H1 (cell line): Measurements from ENCODE around the gene ILKAP. TPM values are rescaled to one million over a fixed set of nuclear protein-coding genes. Genes with fewer than 3 reads are reported as not detected.

Source experiments
- CTCF ChIA-PET: fragments of 300-600 bp; sonication (Branson Sonifier 250); formaldehyde crosslinking; loops from one replicate; lab custom pipeline; 2021; ENCODE audit not compliant: partially characterized antibody; lab: Charles Lee
- POLR2A ChIA-PET: fragments of 300-600 bp; sonication (Branson Sonifier 250); formaldehyde crosslinking; loops from one replicate; lab custom pipeline; 2021; ENCODE audit warnings: inconsistent platforms; ENCODE audit not compliant: partially characterized antibody; lab: Charles Lee
- DNase-seq, 2 experiments: peaks; one replicate each; pipeline versions ENCODE4 v3.0.0 to v3.0.0-alpha.2; 2010 to 2022; ENCODE audit warnings: low spot score in 2 of 2, low read depth in 1 of 2, mixed read lengths in 1 of 2
- FAIRE-seq: peaks from 2 replicates; lab custom pipeline; 2011; peaks lifted over from hg19 to GRCh38; lab: Jason Lieb, UNC
- H2AFZ ChIP-seq: 2 replicates; pipeline ENCODE4 v1.8.1; 2012; ENCODE audit warnings: low read length, inconsistent platforms
- H2AK5ac ChIP-seq: 2 replicates; pipeline ENCODE4 v1.6.1; 2013; ENCODE audit warnings: low read depth, low read length
- H2BK120ac ChIP-seq: replicated peaks from 2 replicates; pipeline ENCODE3; 2013; ENCODE audit warnings: low read depth, low read length, inconsistent platforms
- H2BK12ac ChIP-seq: 2 replicates; pipeline ENCODE4 v1.6.1; 2013; ENCODE audit warnings: low read depth, low read length
- H2BK15ac ChIP-seq: 2 replicates; pipeline ENCODE4 v1.6.1; 2013; ENCODE audit warnings: low read length
- H2BK20ac ChIP-seq: 2 replicates; pipeline ENCODE4 v1.6.1; 2013; ENCODE audit warnings: low read length
- H2BK5ac ChIP-seq: 2 replicates; pipeline ENCODE4 v1.6.1; 2013; ENCODE audit warnings: low read depth, low read length
- H3K14ac ChIP-seq: 2 replicates; pipeline ENCODE4 v1.6.1; 2013; ENCODE audit warnings: inconsistent platforms; ENCODE audit not compliant: insufficient read length
- H3K18ac ChIP-seq: 2 replicates; pipeline ENCODE4 v1.6.1; 2013; ENCODE audit warnings: low read length; ENCODE audit errors: extremely low read depth
- H3K23ac ChIP-seq: 2 replicates; pipeline ENCODE4 v1.6.1; 2013; ENCODE audit warnings: inconsistent platforms; ENCODE audit not compliant: insufficient read length
- H3K23me2 ChIP-seq: 2 replicates; pipeline ENCODE4 v1.6.1; 2013; ENCODE audit warnings: low read depth, low read length
- H3K27ac ChIP-seq: 2 replicates; pipeline ENCODE4 v1.6.1; 2011; ENCODE audit warnings: low read depth, low read length, inconsistent platforms
- H3K27me3 ChIP-seq, 4 experiments: replicated peaks in 1 of 4; 1 replicate in 1 of 4; 2 replicates in 3 of 4; pipeline versions ENCODE4 v1.6.1 to v1.8.1; 2011 to 2013; ENCODE audit warnings: low read length in 3 of 4, mild to moderate bottlenecking in 3 of 4, inconsistent platforms in 2 of 4, mixed read lengths in 2 of 4, moderate library complexity in 1 of 4; ENCODE audit not compliant: control insufficient read depth in 3 of 4, insufficient read depth in 3 of 4; ENCODE audit errors: extremely low read depth in 1 of 4
- H3K36me3 ChIP-seq, 4 experiments: 2 replicates each; pipeline versions ENCODE4 v1.6.1 to v1.8.1; 2011 to 2013; ENCODE audit warnings: mild to moderate bottlenecking in 4 of 4, low read length in 3 of 4, moderate library complexity in 2 of 4, control low read depth in 1 of 4, inconsistent platforms in 1 of 4; ENCODE audit not compliant: insufficient read depth in 4 of 4, control insufficient read depth in 2 of 4
- H3K4ac ChIP-seq: replicated peaks from 2 replicates; pipeline ENCODE3; 2013; ENCODE audit warnings: low read length, low read depth, mixed read lengths, inconsistent platforms; ENCODE audit not compliant: insufficient read length
- H3K4me1 ChIP-seq, 4 experiments: replicated peaks in 1 of 4; 1 replicate in 1 of 4; 2 replicates in 3 of 4; pipeline versions ENCODE4 v1.6.1 to v1.8.1; 2011 to 2013; ENCODE audit warnings: low read length in 3 of 4, inconsistent platforms in 2 of 4, mixed read lengths in 1 of 4; ENCODE audit not compliant: insufficient read depth in 4 of 4, control insufficient read depth in 3 of 4
- H3K4me2 ChIP-seq, 2 experiments: 2 replicates each; pipeline versions ENCODE4 v1.6.1 to v1.8.1; 2011 to 2013; ENCODE audit warnings: low read depth in 2 of 2, low read length in 2 of 2, control low read depth in 1 of 2, inconsistent platforms in 1 of 2, mild to moderate bottlenecking in 1 of 2; ENCODE audit not compliant: insufficient read depth in 1 of 2
- H3K4me3 ChIP-seq, 4 experiments: fragments of 200-600, 300-600 bp in 1 of 4; sonication (generic), shearing (Covaris generic), sonication (Bioruptor Twin) in 1 of 4; 2 replicates each; pipeline versions ENCODE4 v1.5.1 to v1.8.1; 2011 to 2016; ENCODE audit warnings: low read length in 4 of 4, low read depth in 3 of 4, control low read depth in 2 of 4, inconsistent platforms in 2 of 4, mild to moderate bottlenecking in 2 of 4, mixed read lengths in 1 of 4, moderate library complexity in 1 of 4; ENCODE audit not compliant: insufficient read depth in 2 of 4; ENCODE audit errors: extremely low read depth in 1 of 4
- H3K56ac ChIP-seq: replicated peaks from 2 replicates; pipeline ENCODE3; 2013; ENCODE audit warnings: low read depth, mild to moderate bottlenecking, mixed read lengths, low read length, inconsistent platforms; ENCODE audit not compliant: insufficient read length
- H3K79me1 ChIP-seq: 2 replicates; pipeline ENCODE4 v1.6.1; 2013; ENCODE audit warnings: low read depth, low read length, control low read depth
- H3K79me2 ChIP-seq, 2 experiments: 2 replicates each; pipeline versions ENCODE4 v1.6.1 to v1.8.1; 2012 to 2013; ENCODE audit warnings: low read length in 2 of 2, mild to moderate bottlenecking in 2 of 2, inconsistent platforms in 1 of 2; ENCODE audit not compliant: insufficient read depth in 2 of 2, control insufficient read depth in 1 of 2
- H3K9ac ChIP-seq, 4 experiments: replicated peaks in 1 of 4; 1 replicate in 1 of 4; 2 replicates in 3 of 4; pipeline versions ENCODE4 v1.6.1 to v1.8.1; 2011 to 2013; ENCODE audit warnings: low read depth in 3 of 4, low read length in 3 of 4, control low read depth in 2 of 4, mild to moderate bottlenecking in 2 of 4, moderate library complexity in 2 of 4, inconsistent platforms in 1 of 4; ENCODE audit errors: extremely low read depth in 1 of 4
- H3K9me3 ChIP-seq, 2 experiments: 2 replicates each; pipeline versions ENCODE4 v1.6.1 to v1.8.1; 2012 to 2013; ENCODE audit warnings: mild to moderate bottlenecking in 2 of 2, moderate library complexity in 2 of 2, control low read depth in 1 of 2, inconsistent platforms in 1 of 2, low read depth in 1 of 2, low read length in 1 of 2, mixed read lengths in 1 of 2; ENCODE audit not compliant: insufficient read depth in 2 of 2
- H4K20me1 ChIP-seq, 2 experiments: replicated peaks in 1 of 2; 2 replicates each; pipeline versions ENCODE3 to v1.8.1; 2011 to 2013; ENCODE audit warnings: inconsistent platforms in 2 of 2, low read length in 2 of 2, mild to moderate bottlenecking in 1 of 2; ENCODE audit not compliant: insufficient read depth in 2 of 2, control insufficient read depth in 1 of 2
- H4K5ac ChIP-seq: 2 replicates; pipeline ENCODE4 v1.6.1; 2013; ENCODE audit warnings: low read length, low read depth, mixed read lengths, inconsistent platforms; ENCODE audit not compliant: insufficient read length
- H4K8ac ChIP-seq: 2 replicates; pipeline ENCODE4 v1.8.0; 2013; ENCODE audit warnings: mild to moderate bottlenecking, moderate library complexity, low read length, inconsistent platforms; ENCODE audit not compliant: insufficient read depth; ENCODE audit errors: extremely low read depth
- H4K91ac ChIP-seq: replicated peaks from 2 replicates; pipeline ENCODE3; 2013; ENCODE audit warnings: low read length, mixed read lengths, inconsistent platforms; ENCODE audit not compliant: insufficient read length
- KDM1A ChIP-seq: fragments of 200-600, 300-600 bp; sonication (generic); IDR thresholded peaks from 2 replicates; pipeline ENCODE4 v1.7.1; 2016; ENCODE audit warnings: mild to moderate bottlenecking, low read length, borderline replicate concordance
- KDM4A ChIP-seq: IDR thresholded peaks from one replicate; pipeline ENCODE4 v1.7.1; 2012; ENCODE audit warnings: low read depth, mild to moderate bottlenecking, moderate library complexity, low read length, inconsistent platforms; ENCODE audit not compliant: severe bottlenecking
- SAP30 ChIP-seq: fragments of 300-600 bp; sonication (generic); IDR thresholded peaks from 2 replicates; pipeline ENCODE4 v1.7.1; 2012; ENCODE audit warnings: low read length, moderate library complexity, mild to moderate bottlenecking, inconsistent platforms; ENCODE audit not compliant: insufficient read depth, insufficient replicate concordance
- SIN3A ChIP-seq, 2 experiments: IDR thresholded peaks in 1 of 2; conservative IDR thresholded peaks in 1 of 2; 2 replicates each; pipeline ENCODE4 v1.6.1; 2011 to 2012; ENCODE audit warnings: low read length in 2 of 2, improper control_type of control experiment in 1 of 2, low read depth in 1 of 2, mild to moderate bottlenecking in 1 of 2
- SUZ12 ChIP-seq: fragments of 200-600 bp; sonication (generic); IDR thresholded peaks from 2 replicates; pipeline ENCODE4 v1.6.1; 2012; ENCODE audit warnings: mild to moderate bottlenecking, inconsistent platforms, low read length, moderate library complexity, mixed read lengths
- TAF1 ChIP-seq: IDR thresholded peaks from 2 replicates; pipeline ENCODE4 v1.6.1; 2011; ENCODE audit warnings: mild to moderate bottlenecking, low read depth, low read length
- TAF7 ChIP-seq: optimal IDR thresholded peaks from 2 replicates; pipeline ENCODE3; 2011; ENCODE audit warnings: low read depth, mild to moderate bottlenecking, inconsistent platforms, low read length, moderate library complexity, borderline replicate concordance
- WGBS, 2 experiments: shearing (Covaris generic) in 1 of 2; methylation state at CpG; one replicate each; pipeline versions ENCODE4 v1.1.6 to v1.1.7; 2013 to 2015; ENCODE audit warnings: low lambda C conversion rate in 2 of 2, mixed read lengths in 2 of 2, inconsistent platforms in 1 of 2, low coverage in 1 of 2, missing lambda C conversion rate in 1 of 2; ENCODE audit not compliant: insufficient replicate concordance in 2 of 2, insufficient coverage in 1 of 2, insufficient read length in 1 of 2; ENCODE audit errors: extremely low coverage in 1 of 2, missing lambda C conversion rate in 1 of 2; 5-methylcytosine and 5-hydroxymethylcytosine counted together
- polyA plus RNA-seq, 7 experiments: library from polyadenylated mRNA; depleted of rRNA in 3 of 7; stranded (reverse) in 5 of 7; unstranded in 2 of 7; fragments of >200 nt in 5 of 7; fragments of 200-250 nt in 2 of 7; gene quantifications; 1 replicate in 5 of 7; 2 replicates in 1 of 7; 4 replicates in 1 of 7; pipeline versions ENCODE4 v1.2.1 to v1.2.3, GENCODE V29; 2011 to 2013; ENCODE audit warnings: missing spikeins in 2 of 7, mixed read lengths in 2 of 7
- total RNA-seq: library from RNA; stranded (reverse); fragmentation: NEBNext Ultra II Directional; extraction: Animal tissue kit (Norgen Biotek cat#: 25700); gene quantifications from 2 replicates; pipeline ENCODE4 v1.2.1, GENCODE V29; 2021

The ILKAP gene
- total and polyA plus RNA-seq, 2 of the 8 experiments (the other 6 are each of a cell fraction or from before 2014, with no cell fraction given) = 23.5 to 33.8 TPM

DNA sequence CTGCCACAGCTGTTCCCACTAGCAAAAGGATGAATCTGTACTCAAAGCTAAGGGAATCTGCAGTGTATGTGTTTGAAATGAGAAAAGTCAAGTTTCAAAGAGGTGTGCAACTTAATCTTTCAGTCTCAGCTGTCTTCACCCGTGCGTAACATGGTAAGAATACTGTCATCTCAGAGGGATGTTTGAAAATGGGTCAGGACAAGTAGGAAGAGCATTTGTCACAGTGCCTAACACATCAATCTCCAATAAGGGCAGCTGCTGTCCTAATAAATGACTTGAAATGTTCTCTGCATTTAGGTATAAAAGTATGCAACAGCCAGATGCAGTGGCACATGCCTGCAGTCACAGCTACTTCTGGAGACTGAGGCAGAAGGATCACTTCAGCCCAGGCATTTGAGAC is 13.1 kb downstream of the ILKAP start:
- H2AFZ ChIP-seq = no peak overlapping the region
- no peak overlapping the region for H2BK5ac ChIP-seq
- peaks cover 14 to 76% (median 42%) of the 10 kb centered on the region in 4 experiments for H3K36me3 ChIP-seq
- H3K79me1 ChIP-seq = no peaks in the 10 kb centered on the region; the same call in none of the 2 replicates
- H3K23me2 ChIP-seq = no peaks in the 10 kb centered on the region
- no peaks in the 10 kb centered on the region for H3K4me1 ChIP-seq
- no peak overlapping the region for H3K4me2 ChIP-seq
- H3K18ac ChIP-seq = no peak overlapping the region
- H2AK5ac ChIP-seq = no peak overlapping the region
- FAIRE-seq (no peak), DNase-seq (no peak)
- H4K20me1 ChIP-seq = peaks cover under 1 to 7% of the 10 kb centered on the region in 2 experiments
- no peak overlapping the region for H2BK12ac ChIP-seq
- H2BK20ac ChIP-seq = no peak overlapping the region
- CTCF ChIA-PET = interaction anchor here (0.6 to 1.8 kb wide), 3 partner anchors 38 to 597 kb away, joined by 3 to 5 read pairs (median 3); no protein-coding TSS in a partner anchor
- H3K23ac ChIP-seq = no peak overlapping the region
- no peak overlapping the region for H2BK120ac ChIP-seq
- H3K4me3 ChIP-seq = no peak overlapping the region
- no peak overlapping the region for H4K5ac ChIP-seq
- H3K14ac ChIP-seq = no peak overlapping the region
- no peak overlapping the region for H3K4ac ChIP-seq
- no peak for TF ChIP-seq SAP30
- no peak for TF ChIP-seq KDM1A
- no peak for TF ChIP-seq TAF1
- TF ChIP-seq TAF7 = no peak
- no peak for TF ChIP-seq SIN3A (conservative IDR thresholded peaks at IDR 0.05 in 1 of 2, IDR thresholded peaks at IDR 0.05 in 1 of 2; ENCODE audit: low read depth in 1 of 2, low read length in 2 of 2)
- no peak for TF ChIP-seq KDM4A
- no peak for TF ChIP-seq SUZ12
- H4K91ac ChIP-seq = no peak overlapping the region
- peaks cover 0 to 3% of the 10 kb centered on the region in 2 experiments; a peak in 2 of 4 replicates for H3K79me2 ChIP-seq
- 96% methylated on average over 2 of the region's 2 CpGs; no CpG with 5 or more reads in 1 of the 2 experiments for WGBS, 2 experiments
- no peaks in the 10 kb centered on the region for H3K9me3 ChIP-seq
- no peak overlapping the region for H3K27ac ChIP-seq
- no peak overlapping the region for H3K56ac ChIP-seq
- no peak overlapping the region for H4K8ac ChIP-seq
- no peaks in the 10 kb centered on the region for H3K27me3 ChIP-seq
- POLR2A ChIA-PET = no interaction called here
- no peak overlapping the region for H3K9ac ChIP-seq
- no peak overlapping the region for H2BK15ac ChIP-seq
